Esophagus squamous epithelium (tissue), 5 donors: ENCODE data around the gene CYB5R3. TPM values are rescaled to one million over a fixed set of nuclear protein-coding genes. Genes with fewer than 3 reads are reported as not detected.

Source experiments
- DNase-seq: peaks from one replicate; lab custom pipeline; 2025; lab: John Stamatoyannopoulos, UW
- H3K27ac ChIP-seq, 4 donors: fragments of 200-600 bp; sonication (generic); one replicate each; pipeline ENCODE4 v1.5.1; 2016 to 2019; ENCODE audit warnings: mild to moderate bottlenecking in 1 of 4
- H3K27me3 ChIP-seq, 4 donors: fragments of 200-600 bp; sonication (generic); 1 replicate in 3 of 4; 2 replicates in 1 of 4; pipeline versions ENCODE4 v1.5.1 to v1.6.0; 2017 to 2021; ENCODE audit warnings: antibody characterized with exemption in 1 of 4
- H3K36me3 ChIP-seq, 3 donors: fragments of 200-600 bp; sonication (generic); one replicate each; pipeline ENCODE4 v1.5.1; 2016 to 2019
- H3K4me1 ChIP-seq, 3 donors: fragments of 200-600 bp; sonication (generic); one replicate each; pipeline ENCODE4 v1.5.1; 2017 to 2019
- H3K4me3 ChIP-seq, 4 donors: fragments of 200-600 bp; sonication (generic); 1 replicate in 3 of 4; 2 replicates in 1 of 4; pipeline ENCODE4 v1.5.1; 2016 to 2019; ENCODE audit warnings: mild to moderate bottlenecking in 2 of 4, moderate library complexity in 1 of 4
- H3K9me3 ChIP-seq, 3 donors: fragments of 200-600 bp; sonication (generic); one replicate each; pipeline ENCODE4 v1.5.1; 2016 to 2019
- CTCF ChIP-seq, 6 experiments: fragments of 450-650 bp in 4 of 6; fragments of 200-600 bp in 2 of 6; sonication (generic) in 2 of 6; IDR thresholded peaks; one replicate each; pipeline ENCODE4 v1.5.1; 2016 to 2019; ENCODE audit warnings: antibody characterized with exemption in 6 of 6, mild to moderate bottlenecking in 4 of 6, moderate library complexity in 4 of 6
- POLR2A ChIP-seq, 4 donors: fragments of 450-650 bp; IDR thresholded peaks; one replicate each; pipeline ENCODE4 v1.6.1; 2017; ENCODE audit warnings: antibody characterized with exemption in 4 of 4, mild to moderate bottlenecking in 4 of 4, moderate library complexity in 3 of 4
- WGBS, 2 donors: methylation state at CpG; one replicate each; pipeline ENCODE4 v1.1.5; 2018; 5-methylcytosine and 5-hydroxymethylcytosine counted together
- intact Hi-C: fragments of 100-400 bp; cut with DNase I; formaldehyde crosslinking; loops from one replicate; pipeline ENCODE4 v1.15.0; 2022
- total RNA-seq, 4 donors: library from RNA; depleted of rRNA; stranded (reverse); fragments of >200 nt; gene quantifications; one replicate each; pipeline ENCODE4 v1.1.0, GENCODE V29; 2016
- donor health status: DM: yes; HTN: yes; CAD: no.

The CYB5R3 gene
- 10 to 100 TPM; 49.5 to 81.6 (median 71.7) TPM for total RNA-seq

- Histone ChIP-seq H3K27ac (peak within 1 kb of the TSS; percentile 92 to 99 (median 96)), H3K4me1 (peaks cover 39 to 48% (median 43%) of the 10 kb centered on the region in 3 donors), H3K36me3 (no peaks in the 10 kb centered on the region), H3K9me3 (no peaks in the 10 kb centered on the region), H3K4me3 (peak within 1 kb of the TSS; percentile 69 to 100 (median 76)), H3K27me3 (no peaks in the 10 kb centered on the region)
- TF ChIP-seq POLR2A (IDR thresholded peaks at IDR 0.05) (peak in 1 of 4 donors; percentile 49), CTCF (IDR thresholded peaks at IDR 0.05) (peak in 1 of 6 experiments; percentile 12)
- DNase-seq, result peak; percentile 36
- 21 to 36% methylated on average over 7 to 17 of the region's 81 CpGs for WGBS, 2 donors
- intact Hi-C loops, result no loop called here
These were observed at the start of gene CYB5R3 for GRCh38 chr22:42649246-42650099. CYB5R3 (minus strand) TSS chr22:42649392; CDS start chr22:42649315, 77 bp downstream.

GRCh38 chr22:42697542-42698013, 48.4 kb upstream of the CYB5R3 start:
- intact Hi-C loops, result no loop called here
- DNase-seq, result no peak
- no peaks in the 10 kb centered on the region for H3K27me3 ChIP-seq
- peaks cover 4 to 28% (median 11%) of the 10 kb centered on the region in 3 donors for H3K36me3 ChIP-seq
- TF ChIP-seq POLR2A (IDR thresholded peaks at IDR 0.05), result no peak
- peaks cover 26 to 71% (median 45%) of the 10 kb centered on the region in 3 donors for H3K4me1 ChIP-seq
- peak overlapping the region; percentile 66 to 89 (median 87) for H3K27ac ChIP-seq
- 15% methylated on average over 6 of the region's 16 CpGs; no CpG with 5 or more reads in 1 of the 2 donors for WGBS, 2 donors
- H3K9me3 ChIP-seq, result no peaks in the 10 kb centered on the region
- no peak overlapping the region for H3K4me3 ChIP-seq

- TF ChIP-seq POLR2A (IDR thresholded peaks at IDR 0.05) (no peak), CTCF (IDR thresholded peaks at IDR 0.05) (no peak)
- Histone ChIP-seq H3K36me3 (peaks cover 4 to 39% (median 11%) of the 10 kb centered on the region in 3 donors), H3K27me3 (no peaks in the 10 kb centered on the region), H3K4me3 (no peak overlapping the region), H3K27ac (peak overlapping the region; percentile 66 to 89 (median 87)), H3K4me1 (peaks cover 26 to 77% (median 45%) of the 10 kb centered on the region in 3 donors), H3K9me3 (no peaks in the 10 kb centered on the region)
- 78 to 91% methylated on average over 9 to 10 of the region's 10 CpGs for WGBS, 2 donors
- no peak for DNase-seq
- intact Hi-C loops, result no loop called here
These were observed 47.3 kb upstream of the CYB5R3 start for GRCh38 chr22:42696331-42696967.

- no peak overlapping the region for H3K4me3 ChIP-seq
- intact Hi-C loops, result no loop called here
- WGBS, 2 donors, result 25 to 60% methylated on average over 2 of the region's 10 CpGs
- H3K27me3 ChIP-seq, result no peaks in the 10 kb centered on the region
- DNase-seq, result no peak
- peaks cover 26 to 74% (median 46%) of the 10 kb centered on the region in 3 donors for H3K4me1 ChIP-seq
- peak overlapping the region in 3 of 4 donors; percentile 58 to 89 (median 63) for H3K27ac ChIP-seq
- peaks cover 4 to 44% (median 11%) of the 10 kb centered on the region in 3 donors for H3K36me3 ChIP-seq
- no peaks in the 10 kb centered on the region for H3K9me3 ChIP-seq
- no peak for TF ChIP-seq CTCF (IDR thresholded peaks at IDR 0.05)
- no peak for TF ChIP-seq POLR2A (IDR thresholded peaks at IDR 0.05)
These were observed 46.1 kb upstream of the CYB5R3 start for GRCh38 chr22:42695294-42695693.

GRCh38 chr22:42693763-42694683, 44.8 kb upstream of the CYB5R3 start:
- Histone ChIP-seq H3K36me3 (peaks cover 4 to 44% (median 11%) of the 10 kb centered on the region in 3 donors), H3K27me3 (no peaks in the 10 kb centered on the region), H3K4me1 (peaks cover 18 to 74% (median 39%) of the 10 kb centered on the region in 3 donors), H3K9me3 (no peaks in the 10 kb centered on the region), H3K4me3 (no peak overlapping the region), H3K27ac (peak overlapping the region in 1 of 4 donors; percentile 34)
- WGBS, 2 donors, result 83 to 89% methylated on average over 2 to 20 of the region's 25 CpGs
- TF ChIP-seq CTCF (IDR thresholded peaks at IDR 0.05) (no peak), POLR2A (IDR thresholded peaks at IDR 0.05) (no peak)
- intact Hi-C loops, result no loop called here
- DNase-seq, result no peak
